DND-41 (cell line): ENCODE measurements around the gene MAP3K10.
A peak's percentile ranks its signal among the peaks of the same experiment; 100 is the strongest.

Experiments used
- ATAC-seq: fragments of 200-7000 bp; cut with Tn5 transposase; 3 replicates; pipeline ENCODE4 v1.9.1; 2021; ENCODE audit warnings: low read depth; ENCODE audit not compliant: insufficient read depth
- DNase-seq: peaks from one replicate; pipeline ENCODE4 v3.0.0-alpha.2; 2020
- H2AFZ ChIP-seq: 2 replicates; pipeline ENCODE4 v1.6.0; 2012; ENCODE audit warnings: low read depth, low read length
- H3K27ac ChIP-seq: 2 replicates; pipeline ENCODE4 v1.5.1; 2012; ENCODE audit warnings: low read length, inconsistent platforms
- H3K27me3 ChIP-seq: fragments of 200-600 bp; sonication (generic); 2 replicates; pipeline ENCODE4 v1.6.0; 2012; ENCODE audit warnings: low read length, mild to moderate bottlenecking, inconsistent platforms; ENCODE audit not compliant: insufficient read depth, poor library complexity
- H3K36me3 ChIP-seq: 2 replicates; pipeline ENCODE4 v1.5.1; 2012; ENCODE audit warnings: low read length, inconsistent platforms; ENCODE audit not compliant: insufficient read depth
- H3K4me1 ChIP-seq: 2 replicates; pipeline ENCODE4 v1.5.1; 2012; ENCODE audit warnings: mild to moderate bottlenecking, low read length; ENCODE audit not compliant: insufficient read depth
- H3K4me2 ChIP-seq: 2 replicates; pipeline ENCODE4 v1.6.0; 2012; ENCODE audit warnings: mild to moderate bottlenecking, moderate library complexity, low read length, inconsistent platforms; ENCODE audit not compliant: insufficient read depth
- H3K4me3 ChIP-seq, 2 experiments: fragments of 200-600 bp in 1 of 2; shearing (Covaris generic) in 1 of 2; 2 replicates each; pipeline ENCODE4 v1.5.1; 2012 to 2016; ENCODE audit warnings: inconsistent platforms in 2 of 2, low read length in 2 of 2, mild to moderate bottlenecking in 2 of 2, low read depth in 1 of 2, moderate library complexity in 1 of 2
- H3K79me2 ChIP-seq: 2 replicates; pipeline ENCODE4 v1.6.0; 2012; ENCODE audit warnings: low read length, inconsistent platforms; ENCODE audit not compliant: insufficient read depth
- H3K9ac ChIP-seq: 2 replicates; pipeline ENCODE4 v1.6.0; 2012; ENCODE audit warnings: low read depth, mild to moderate bottlenecking, inconsistent platforms, low read length, moderate library complexity
- H3K9me3 ChIP-seq: 2 replicates; pipeline ENCODE4 v1.5.1; 2012; ENCODE audit warnings: low read length, moderate library complexity, mild to moderate bottlenecking, inconsistent platforms; ENCODE audit not compliant: insufficient read depth, severe bottlenecking
- H4K20me1 ChIP-seq: 2 replicates; pipeline ENCODE4 v1.6.0; 2012; ENCODE audit warnings: low read length; ENCODE audit not compliant: insufficient read depth
- EZH2 ChIP-seq: IDR thresholded peaks from 3 replicates; pipeline ENCODE4 v1.6.1; 2012; ENCODE audit warnings: borderline replicate concordance, low read depth, mild to moderate bottlenecking, moderate library complexity, low read length, inconsistent platforms; ENCODE audit not compliant: severe bottlenecking
- TF ChIP-seq, protein P1 (sequence below): IDR thresholded peaks from 2 replicates; pipeline ENCODE4 v1.5.1; 2012; ENCODE audit warnings: borderline replicate concordance, low read length, moderate library complexity, mild to moderate bottlenecking; ENCODE audit not compliant: poor library complexity, severe bottlenecking; ENCODE audit errors: extremely low read depth

The MAP3K10 gene

DNA sequence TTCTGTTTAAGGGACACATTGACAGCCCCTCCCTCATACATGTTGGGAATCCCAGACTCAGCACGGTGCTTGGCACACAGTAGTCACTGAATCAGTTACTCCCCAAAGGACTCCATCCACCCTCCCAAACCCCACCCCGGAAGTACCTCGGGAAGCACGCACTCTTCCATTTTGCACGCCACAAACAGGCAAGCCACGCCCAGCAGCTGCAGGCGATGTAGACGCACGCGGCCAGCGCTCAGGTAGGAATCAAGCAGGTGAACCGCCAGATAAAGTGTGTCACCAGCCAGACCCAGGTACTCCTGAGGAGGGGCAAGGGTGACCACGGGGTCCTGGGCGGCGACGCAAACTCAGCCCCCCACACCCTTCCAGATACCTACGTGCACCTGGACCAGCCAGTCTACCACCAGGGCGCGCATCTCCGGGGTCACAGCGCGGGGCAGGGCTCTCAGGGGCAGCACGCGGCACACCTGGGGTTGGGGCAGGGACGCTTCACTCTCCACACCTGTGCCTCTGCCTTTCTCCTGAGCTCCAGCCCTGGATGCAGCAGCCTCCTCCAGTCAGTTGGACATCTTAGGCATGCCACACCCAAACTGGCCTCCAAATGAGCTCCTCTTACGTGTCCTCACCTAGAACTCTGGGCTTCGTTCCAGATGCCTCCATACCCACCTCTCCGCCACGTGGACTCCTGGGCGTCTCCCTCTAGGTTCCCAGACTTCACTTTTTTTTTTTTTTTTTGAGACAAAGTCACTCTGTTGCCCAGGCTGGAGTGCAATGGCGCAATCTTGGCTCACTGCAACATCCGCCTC is 33.3 kb downstream of the MAP3K10 start:
- H4K20me1 ChIP-seq: no peaks in the 10 kb centered on the region
- ATAC-seq (no peak), DNase-seq (no peak)
- H3K36me3 ChIP-seq: no peaks in the 10 kb centered on the region
- no peaks in the 10 kb centered on the region for H3K4me1 ChIP-seq
- H3K9ac ChIP-seq: no peak overlapping the region
- H3K4me3 ChIP-seq: no peak overlapping the region
- H3K4me2 ChIP-seq: no peak overlapping the region
- H3K27me3 ChIP-seq: no peaks in the 10 kb centered on the region
- no peaks in the 10 kb centered on the region for H3K79me2 ChIP-seq
- no peak overlapping the region for H3K27ac ChIP-seq
- TF ChIP-seq, protein P1, sequence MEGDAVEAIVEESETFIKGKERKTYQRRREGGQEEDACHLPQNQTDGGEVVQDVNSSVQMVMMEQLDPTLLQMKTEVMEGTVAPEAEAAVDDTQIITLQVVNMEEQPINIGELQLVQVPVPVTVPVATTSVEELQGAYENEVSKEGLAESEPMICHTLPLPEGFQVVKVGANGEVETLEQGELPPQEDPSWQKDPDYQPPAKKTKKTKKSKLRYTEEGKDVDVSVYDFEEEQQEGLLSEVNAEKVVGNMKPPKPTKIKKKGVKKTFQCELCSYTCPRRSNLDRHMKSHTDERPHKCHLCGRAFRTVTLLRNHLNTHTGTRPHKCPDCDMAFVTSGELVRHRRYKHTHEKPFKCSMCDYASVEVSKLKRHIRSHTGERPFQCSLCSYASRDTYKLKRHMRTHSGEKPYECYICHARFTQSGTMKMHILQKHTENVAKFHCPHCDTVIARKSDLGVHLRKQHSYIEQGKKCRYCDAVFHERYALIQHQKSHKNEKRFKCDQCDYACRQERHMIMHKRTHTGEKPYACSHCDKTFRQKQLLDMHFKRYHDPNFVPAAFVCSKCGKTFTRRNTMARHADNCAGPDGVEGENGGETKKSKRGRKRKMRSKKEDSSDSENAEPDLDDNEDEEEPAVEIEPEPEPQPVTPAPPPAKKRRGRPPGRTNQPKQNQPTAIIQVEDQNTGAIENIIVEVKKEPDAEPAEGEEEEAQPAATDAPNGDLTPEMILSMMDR: no peak
- no peak for TF ChIP-seq EZH2
- H3K9me3 ChIP-seq: no peaks in the 10 kb centered on the region
- no peak overlapping the region for H2AFZ ChIP-seq

DNA sequence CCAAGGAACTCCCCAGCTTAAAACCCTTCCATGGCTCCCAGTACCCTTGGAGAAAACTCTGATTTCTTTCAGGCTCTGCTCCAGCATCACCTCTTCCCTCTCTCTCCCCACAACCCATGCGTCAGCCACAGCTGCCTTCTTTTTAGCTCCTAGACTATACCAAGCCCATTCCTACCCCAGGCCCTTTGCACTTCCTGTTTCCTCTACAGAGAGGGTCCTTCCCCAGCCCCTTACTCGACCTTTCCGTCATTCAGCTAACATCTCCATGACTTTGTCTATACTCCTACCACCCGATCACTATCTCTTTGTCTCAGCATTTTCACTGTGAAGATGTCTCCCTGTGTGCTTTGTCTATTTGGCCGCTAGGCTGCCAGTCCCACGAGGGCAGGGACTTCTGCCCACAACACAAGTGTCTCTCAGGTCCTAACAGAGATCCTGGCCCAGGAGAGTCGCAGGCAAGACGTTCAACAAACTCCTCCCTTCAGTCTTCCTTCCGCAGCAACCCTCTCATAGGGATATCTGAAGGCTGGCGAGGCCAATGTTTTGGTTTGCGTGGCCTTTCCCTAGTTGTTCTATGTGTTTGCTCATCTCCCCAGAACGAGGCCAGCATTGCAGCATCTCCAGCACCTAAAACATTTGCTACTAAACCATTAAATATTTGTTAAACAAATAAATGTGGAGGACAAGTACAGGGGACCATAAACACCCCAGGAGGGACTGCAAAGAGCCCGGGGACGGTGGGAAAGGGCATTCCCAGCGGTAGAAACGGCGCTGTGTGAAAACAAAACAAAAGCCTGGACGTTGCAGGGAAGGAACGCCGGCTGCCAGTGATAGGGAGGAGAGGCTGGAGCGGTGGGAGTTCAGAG is 34.4 kb downstream of the MAP3K10 start:
- H3K4me2 ChIP-seq: no peak overlapping the region
- H3K27me3 ChIP-seq: no peaks in the 10 kb centered on the region
- H3K4me1 ChIP-seq: no peaks in the 10 kb centered on the region
- ATAC-seq (no peak), DNase-seq (no peak)
- H3K4me3 ChIP-seq: no peak overlapping the region
- H3K27ac ChIP-seq: no peak overlapping the region
- TF ChIP-seq, protein P1: no peak
- TF ChIP-seq EZH2: no peak
- no peaks in the 10 kb centered on the region for H4K20me1 ChIP-seq
- H3K9ac ChIP-seq: no peak overlapping the region
- H3K36me3 ChIP-seq: no peaks in the 10 kb centered on the region
- H2AFZ ChIP-seq: peak overlapping the region; percentile 15; the same call in 1 of the 2 replicates
- no peaks in the 10 kb centered on the region for H3K9me3 ChIP-seq
- H3K79me2 ChIP-seq: no peaks in the 10 kb centered on the region

DNA sequence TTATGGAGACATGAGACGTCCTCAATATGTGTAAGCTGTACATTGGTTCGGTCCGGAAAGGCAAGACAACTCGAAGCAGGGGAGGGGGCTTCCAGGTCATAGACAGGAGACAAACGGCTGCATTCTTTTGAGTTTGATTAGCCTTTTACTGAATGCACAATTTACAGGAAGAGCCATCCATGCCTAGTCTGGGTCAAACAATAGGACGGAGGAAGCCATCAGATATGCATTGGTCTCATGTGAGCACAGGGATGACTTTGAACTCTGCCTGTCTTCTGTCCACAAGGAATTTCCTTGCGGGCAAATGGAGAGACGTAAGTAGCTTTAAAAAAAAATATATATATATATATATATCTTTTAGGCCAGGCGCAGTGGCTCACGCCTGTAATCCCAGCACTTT is 37.1 kb downstream of the MAP3K10 start:
- no peaks in the 10 kb centered on the region for H3K4me1 ChIP-seq
- H4K20me1 ChIP-seq: 0 out of 2 replicates have a peak, but pooled peaks cover 6% of the 10 kb centered on the region
- ATAC-seq (no peak), DNase-seq (no peak)
- H2AFZ ChIP-seq: no peak overlapping the region
- peaks cover 9% of the 10 kb centered on the region for H3K36me3 ChIP-seq
- no peaks in the 10 kb centered on the region for H3K79me2 ChIP-seq
- no peaks in the 10 kb centered on the region for H3K27me3 ChIP-seq
- no peak for TF ChIP-seq EZH2
- TF ChIP-seq, protein P1: no peak
- H3K9me3 ChIP-seq: no peaks in the 10 kb centered on the region
- no peak overlapping the region for H3K9ac ChIP-seq
- H3K4me3 ChIP-seq: no peak overlapping the region
- no peak overlapping the region for H3K4me2 ChIP-seq
- H3K27ac ChIP-seq: no peak overlapping the region
